CD4-positive, alpha-beta T cell treated with Interleukin-12 subunit alpha and Interleukin-12 subunit beta, for 1 hour (primary cell): ENCODE measurements around the gene KRT86.
"Not testable (repeated sequence)": the region's sequence is repeated elsewhere in the genome, so short reads cannot be mapped to it uniquely, and the experiment has no call there.

Source experiments
- DNase-seq: peaks from one replicate; pipeline ENCODE4 v3.0.0-alpha.2; 2020

The KRT86 gene

DNA sequence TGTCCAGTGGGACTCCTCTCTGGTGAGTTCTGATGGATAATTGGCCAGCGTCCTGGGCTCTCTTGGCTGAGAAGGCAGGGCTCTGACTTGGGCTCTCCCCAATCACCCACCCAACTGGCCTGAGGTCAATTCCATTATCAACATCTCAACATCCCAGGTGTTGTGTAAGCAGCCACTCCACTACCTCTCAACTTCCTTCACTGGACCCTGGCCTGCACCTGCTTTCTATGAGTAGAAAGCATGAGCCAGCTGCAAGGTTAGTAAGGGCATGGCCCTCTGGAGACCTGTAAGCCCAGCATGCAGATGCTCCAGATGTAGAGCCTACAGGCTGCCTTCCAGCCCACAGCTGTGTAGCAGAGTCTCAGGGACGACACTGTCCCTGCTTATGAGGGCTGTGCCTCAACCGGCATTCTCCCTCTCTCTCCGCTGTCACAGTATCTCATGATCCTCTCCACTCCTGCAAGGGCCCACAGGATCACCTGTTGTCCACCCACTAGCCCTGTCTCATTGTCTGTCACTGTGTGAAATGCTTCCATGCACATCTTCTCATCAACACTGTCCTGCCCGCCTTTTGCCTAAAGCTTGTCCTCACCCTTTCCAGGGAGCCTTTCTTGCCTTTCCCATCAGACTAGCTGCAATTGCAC, 22.2 kb downstream of the KRT86 start:
- no peak for DNase-seq

DNA sequence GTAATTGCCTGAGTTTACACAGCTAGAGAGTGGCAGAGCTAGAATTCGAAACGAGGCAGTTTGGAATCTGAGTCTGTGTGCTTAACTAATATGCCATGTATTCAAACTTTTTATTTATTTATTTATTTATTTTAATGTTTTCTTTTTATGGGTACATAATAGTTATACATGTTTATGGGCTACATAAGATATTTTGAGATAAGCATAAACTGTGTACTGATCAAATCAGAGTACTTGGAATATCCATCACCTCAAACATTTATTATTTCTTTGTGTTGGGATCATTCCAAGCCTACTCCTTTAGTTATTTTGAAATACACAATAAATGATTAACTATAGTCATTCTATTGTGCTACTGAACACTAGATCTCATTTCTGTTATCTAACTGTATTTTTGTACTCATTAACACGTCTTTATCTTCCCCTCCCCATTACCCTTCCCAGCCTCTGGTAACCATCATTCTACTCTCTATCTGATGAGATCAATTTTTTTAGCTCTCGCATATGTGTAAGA, 24.3 kb downstream of the KRT86 start:
- DNase-seq, result no peak

DNA sequence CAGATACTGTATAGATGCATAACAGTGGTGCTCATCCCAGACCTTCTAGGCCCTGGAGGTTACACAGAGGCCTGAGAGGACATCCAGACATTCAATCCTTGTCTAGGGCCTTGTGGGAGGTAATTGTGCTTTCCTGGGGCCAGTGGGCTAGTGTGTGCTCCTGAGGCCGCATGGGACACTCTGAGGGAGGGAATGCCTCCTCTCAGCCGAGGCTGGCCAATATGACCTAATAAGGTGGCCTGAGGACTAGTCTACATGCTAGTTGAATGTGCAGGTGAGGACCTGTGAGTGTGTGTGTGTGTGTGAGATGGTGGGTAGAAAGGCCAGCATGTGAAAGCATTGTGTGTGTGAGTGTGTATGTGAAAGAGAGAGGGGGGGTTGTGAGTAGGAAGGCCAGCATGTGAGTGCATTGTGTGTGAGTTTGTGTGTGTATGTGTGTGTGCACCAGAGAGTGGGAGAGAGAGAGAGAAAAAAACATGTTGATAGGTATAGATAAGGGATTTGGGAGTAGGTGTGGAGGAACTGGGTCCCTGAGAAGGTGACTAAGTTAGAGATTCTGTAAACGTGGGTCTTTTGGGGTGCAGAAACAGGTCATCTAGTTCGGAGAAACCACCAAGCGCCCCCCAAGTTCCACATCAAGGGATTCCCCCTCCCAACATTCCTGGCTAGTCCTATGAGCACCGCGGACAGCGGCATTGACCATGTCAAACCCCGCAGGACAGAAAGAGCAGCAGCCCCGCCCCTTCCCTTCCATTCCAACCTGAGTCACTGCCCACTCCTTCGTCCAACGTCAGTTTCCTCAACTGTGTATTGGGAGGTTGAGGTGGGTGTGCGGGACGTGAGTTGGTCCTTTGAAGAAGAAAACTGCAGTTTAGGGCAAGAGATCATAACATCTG, 26.6 kb downstream of the KRT86 start:
- no peak for DNase-seq

DNA sequence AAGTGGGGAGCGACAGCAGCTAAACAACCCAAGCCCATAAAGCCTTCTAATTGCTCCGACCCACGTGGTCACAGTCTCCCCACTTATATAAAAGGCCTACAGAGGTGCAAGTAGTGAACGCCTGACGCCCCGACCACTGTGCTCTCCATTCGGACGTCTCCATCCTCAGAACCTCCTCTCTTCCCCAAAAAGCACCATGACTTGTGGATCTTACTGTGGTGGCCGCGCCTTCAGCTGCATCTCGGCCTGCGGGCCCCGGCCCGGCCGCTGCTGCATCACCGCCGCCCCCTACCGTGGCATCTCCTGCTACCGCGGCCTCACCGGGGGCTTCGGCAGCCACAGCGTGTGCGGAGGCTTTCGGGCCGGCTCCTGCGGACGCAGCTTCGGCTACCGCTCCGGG, 27.3 kb downstream of the KRT86 start:
- DNase-seq, result not testable (repeated sequence)

DNA sequence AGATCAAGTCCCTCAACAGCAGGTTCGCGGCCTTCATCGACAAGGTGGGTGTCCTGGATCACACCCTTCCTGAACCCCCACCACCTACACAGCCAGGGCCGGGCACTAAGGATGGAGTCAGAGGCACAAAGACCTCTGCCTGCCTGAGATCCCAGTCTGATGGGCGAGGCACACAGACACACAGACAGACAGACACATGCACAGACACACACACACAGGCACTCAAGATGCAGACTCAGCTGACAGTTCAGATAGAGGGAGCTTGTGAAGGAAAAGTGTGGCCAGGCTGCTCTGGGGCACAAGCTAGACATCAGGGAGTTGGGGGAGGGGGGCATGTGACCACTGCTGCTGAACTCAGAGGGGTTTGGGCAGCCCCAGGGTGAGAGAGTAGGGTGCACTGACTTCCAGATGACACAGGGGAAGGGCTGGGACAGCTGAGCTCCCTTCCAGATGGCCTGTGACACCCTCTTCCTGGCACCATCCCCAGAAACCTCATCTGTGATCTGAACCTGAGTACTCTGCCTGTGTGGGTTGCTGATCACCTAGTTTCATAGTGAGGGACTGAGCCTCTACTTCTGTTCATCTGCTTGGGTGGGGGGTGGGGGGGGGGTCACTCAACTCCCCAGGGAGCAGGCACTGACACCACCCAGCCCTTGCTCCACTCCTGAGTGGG, 27.9 kb downstream of the KRT86 start:
- DNase-seq, result not testable (repeated sequence)

DNA sequence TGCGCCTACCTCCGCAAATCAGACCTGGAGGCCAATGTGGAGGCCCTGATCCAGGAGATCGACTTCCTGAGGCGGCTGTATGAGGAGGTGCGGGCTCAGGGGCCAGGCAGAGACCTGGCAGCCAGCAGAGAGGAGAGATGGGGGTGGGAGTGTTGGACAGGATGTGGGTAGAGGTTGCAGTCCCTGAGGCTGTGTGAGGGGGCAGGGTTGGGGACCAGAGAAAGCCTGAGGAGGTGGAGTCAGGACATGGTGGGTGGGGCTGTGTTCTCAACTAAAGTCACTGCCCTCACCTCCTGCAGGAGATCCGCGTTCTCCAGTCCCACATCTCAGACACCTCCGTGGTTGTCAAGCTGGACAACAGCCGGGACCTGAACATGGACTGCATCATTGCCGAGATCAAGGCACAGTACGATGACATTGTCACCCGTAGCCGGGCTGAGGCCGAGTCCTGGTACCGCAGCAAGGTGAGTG, 30.5 kb downstream of the KRT86 start:
- peak; percentile 7 for DNase-seq

DNA sequence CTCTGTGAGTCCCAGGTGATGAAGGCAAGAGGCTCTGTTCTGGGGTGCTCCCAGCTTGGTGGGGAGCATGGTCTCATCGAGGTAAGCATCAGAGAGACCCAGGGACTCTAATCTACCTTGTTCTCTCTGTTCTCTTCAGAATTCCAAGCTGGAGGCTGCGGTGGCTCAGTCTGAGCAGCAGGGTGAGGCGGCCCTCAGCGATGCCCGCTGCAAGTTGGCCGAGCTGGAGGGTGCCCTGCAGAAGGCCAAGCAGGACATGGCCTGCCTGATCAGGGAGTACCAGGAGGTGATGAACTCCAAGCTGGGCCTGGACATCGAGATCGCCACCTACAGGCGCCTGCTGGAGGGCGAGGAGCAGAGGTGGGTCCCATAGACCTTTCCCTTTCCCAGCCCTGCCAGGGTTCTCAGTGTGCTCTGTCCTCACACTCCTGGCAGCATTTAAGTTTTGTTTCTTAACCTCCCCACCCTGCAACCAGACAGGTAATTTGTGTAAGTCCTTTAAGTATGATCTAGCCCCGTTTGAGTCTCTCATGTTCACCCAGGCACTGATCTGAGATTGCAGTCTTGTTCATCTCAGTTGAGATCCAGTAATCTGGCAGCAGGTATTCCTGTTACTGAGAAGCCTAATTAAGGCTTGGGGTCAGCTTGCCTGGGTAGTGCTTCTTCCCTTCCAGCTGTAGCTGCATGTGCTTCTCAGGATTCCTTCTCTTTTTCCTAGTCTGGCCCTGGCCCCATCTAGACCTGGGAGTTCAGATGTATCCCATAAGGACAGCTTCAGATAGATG, 31.7 kb downstream of the KRT86 start:
- DNase-seq, result no peak

DNA sequence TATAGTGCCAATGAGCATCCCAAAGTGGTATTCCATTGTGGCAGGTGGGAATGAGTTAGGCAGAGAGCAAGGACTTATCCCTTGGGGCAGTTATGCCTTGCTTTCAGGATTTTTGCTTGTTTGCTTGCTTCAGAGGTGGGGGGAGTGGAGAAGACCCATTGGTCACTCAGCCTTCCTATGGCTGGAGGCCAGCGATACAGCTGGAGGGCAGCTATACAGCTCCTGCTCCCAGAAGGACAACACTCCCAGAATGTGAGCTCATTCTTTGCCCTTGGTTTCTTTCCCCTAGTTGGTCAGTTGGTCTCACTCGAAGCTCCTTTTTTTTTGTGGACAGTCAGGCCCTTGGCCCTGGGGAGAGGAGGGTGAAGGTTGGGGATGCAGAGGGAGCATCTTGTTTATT, 32.3 kb downstream of the KRT86 start:
- DNase-seq, result no peak

DNA sequence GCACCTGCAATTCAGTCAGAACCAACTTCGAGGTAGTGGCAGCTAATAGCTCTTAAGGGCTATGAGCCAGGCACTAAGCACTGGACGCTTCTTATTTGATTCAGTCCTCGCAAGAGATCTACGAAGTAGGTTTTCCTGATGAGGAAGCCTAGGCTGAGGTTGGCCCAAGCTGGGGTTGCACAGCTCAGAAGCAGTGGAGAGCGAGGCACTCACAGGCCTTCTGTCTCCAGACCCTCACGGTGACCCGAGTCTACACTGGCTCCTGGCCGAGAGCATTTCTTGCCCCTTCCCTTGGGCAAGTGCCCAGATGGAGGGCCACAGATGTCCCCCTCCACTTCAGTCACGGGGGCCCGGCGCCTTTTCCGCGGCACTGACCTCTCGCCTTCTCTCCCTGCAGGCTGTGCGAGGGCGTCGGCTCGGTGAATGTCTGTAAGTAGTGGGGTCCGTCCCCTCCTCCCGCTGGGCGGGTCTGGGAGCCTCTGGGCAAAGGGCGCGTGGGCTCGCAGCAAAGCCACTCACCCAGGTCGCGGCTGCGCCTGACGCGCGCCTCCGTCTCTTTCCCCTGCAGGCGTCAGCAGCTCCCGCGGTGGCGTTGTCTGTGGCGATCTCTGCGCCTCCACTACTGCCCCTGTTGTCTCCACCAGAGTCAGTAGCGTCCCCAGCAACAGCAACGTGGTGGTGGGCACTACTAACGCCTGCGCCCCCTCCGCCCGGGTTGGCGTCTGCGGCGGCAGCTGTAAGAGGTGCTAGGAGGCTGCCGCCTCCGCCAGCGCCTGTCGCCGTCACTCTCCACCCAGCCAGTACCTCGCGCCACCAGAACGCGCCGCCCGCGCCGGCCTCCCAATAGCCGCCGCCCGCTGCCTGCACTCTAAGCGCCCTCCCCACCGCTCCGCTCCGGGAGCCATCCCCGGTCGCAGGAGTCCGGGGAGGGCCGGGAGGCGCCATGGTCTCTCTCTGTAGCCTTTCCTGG, 33.7 kb downstream of the KRT86 start:
- peak; percentile 14 for DNase-seq

DNA sequence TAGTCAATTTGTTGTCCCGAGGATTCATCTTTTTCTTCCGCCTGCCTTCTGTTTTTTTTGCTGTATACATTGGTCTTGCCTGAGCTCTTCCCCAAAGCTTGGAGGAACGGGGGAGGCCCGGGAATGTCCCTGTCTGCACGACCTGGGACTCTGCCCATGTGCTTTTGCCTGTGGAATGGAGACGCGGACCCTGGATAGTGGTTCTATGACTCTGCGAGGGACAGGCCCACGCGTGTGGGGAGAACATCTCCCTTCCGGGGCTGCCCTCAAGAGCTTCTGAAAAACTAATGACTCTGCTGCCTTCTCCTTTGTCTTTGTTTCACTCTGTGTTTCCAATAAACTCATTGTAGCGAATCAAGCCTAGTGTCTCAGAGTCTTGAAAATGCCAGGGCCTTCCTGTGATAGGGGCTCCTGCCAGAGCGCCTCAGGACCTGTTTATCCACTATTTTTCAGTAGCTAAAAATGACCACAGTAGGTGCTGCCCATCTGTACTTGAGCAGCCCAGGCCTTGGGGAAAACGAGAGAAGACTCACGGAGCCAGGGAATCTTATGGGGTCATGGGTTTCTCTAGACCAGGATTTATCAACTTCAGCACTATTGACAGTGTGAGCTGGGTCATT, 34.5 kb downstream of the KRT86 start:
- no peak for DNase-seq

DNA sequence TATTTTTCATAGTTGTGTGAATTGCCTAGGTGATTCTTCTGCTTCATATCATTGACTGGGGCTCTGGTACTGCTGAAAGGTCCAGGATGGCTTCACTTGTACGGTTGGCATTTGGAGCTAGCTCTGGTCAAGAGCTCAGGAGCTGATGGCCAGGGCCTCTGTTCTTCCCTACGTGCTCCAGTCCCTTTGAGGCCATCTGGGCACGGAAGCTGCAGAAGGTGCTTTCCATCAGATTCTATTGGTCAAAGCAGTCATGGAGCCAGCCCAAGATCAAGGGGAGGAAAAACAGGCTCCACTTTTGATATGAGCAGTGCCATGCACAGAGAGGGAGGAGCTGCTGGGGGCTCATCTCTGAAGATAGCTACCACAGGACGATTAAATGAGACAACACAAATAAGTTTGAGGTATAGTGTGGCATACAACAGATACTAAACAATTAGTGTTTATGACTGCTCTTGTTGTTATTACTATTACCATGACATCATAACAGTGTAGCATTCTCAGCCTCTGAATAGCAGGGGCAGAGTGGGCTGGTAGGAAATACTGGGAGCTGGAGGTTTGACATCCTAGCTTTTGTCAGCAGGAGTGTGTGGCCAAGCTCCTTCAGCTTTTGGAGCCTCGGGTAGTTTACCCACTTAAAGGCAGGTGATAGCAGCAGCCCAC, 36.3 kb downstream of the KRT86 start:
- DNase-seq, result no peak

DNA sequence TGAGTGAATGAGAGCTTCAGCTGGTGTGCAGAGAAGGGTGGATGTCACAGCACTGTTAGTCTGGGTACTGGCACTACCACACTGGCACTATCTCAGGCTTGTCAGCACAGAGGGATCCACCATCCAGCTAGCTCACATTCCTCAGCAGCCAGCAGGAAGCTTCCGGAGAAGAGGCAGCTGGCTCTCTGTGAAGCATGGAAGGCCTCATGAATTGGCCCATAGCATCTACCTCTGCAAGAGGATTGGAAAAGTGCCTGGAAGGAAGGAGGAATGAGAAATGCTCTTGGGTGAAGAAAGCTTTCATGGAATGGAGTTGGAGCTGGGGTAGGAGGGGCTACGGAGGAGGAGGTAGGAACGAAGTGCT, 36.8 kb downstream of the KRT86 start:
- DNase-seq, result no peak

DNA sequence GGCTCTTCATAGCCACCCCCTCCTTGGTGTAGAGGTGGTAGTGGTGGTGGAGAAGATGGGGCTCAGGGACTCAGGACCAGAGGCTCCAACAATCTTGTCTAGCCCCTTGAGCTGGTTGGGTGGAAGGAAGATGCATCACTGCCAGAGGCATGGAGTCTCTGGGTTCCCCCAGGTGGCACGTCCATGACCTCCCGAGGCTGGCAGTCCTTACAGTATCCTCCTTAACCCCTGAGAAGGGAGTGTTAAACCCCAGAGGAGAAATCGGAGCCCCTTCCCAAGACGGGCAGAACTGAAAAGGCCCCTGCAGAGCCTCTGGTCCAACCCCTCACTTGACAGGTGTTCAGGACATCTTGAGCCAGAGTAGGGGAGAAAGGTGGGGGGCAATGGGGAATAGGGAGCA, 37.6 kb downstream of the KRT86 start:
- DNase-seq, result no peak

DNA sequence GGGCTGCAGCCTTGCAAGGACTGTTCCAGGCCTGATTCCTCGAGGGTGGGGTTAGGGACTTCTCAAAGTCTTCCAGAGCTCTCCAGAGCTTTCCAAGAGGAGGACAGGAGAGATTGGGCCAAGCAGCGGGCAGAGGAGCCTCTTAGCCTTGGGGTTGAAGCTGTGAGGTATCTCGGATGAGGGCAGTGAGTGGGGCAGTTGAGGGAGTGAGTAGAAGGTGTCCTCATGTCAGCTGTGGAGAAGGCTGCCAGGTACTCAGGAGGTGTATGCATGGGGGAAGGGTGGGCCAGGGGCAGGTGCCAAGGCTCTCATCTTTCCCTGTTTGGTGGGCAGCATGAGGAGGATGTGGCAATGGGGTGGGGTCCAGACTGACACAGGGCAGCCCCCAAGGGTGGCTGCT, 39.0 kb downstream of the KRT86 start:
- DNase-seq, result no peak

DNA sequence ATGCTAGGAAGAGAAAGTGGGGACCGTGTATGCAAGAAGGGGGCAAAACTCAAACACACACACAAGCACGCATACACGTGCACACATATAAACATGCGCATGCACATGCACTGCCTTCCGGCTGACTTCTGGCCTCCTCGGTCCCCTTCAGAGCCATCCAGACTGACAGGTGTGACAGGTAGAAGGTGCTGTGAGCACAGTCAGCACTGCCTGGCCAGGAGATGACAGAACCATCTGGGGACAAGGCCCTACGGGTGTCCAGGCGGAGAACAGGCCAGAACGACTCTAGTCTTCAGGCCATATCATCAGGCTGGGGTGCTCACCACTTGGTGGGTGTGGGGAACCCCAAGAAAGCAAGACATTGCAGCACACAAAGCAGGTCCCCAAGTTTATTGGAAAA, 39.5 kb downstream of the KRT86 start:
- no peak for DNase-seq

DNA sequence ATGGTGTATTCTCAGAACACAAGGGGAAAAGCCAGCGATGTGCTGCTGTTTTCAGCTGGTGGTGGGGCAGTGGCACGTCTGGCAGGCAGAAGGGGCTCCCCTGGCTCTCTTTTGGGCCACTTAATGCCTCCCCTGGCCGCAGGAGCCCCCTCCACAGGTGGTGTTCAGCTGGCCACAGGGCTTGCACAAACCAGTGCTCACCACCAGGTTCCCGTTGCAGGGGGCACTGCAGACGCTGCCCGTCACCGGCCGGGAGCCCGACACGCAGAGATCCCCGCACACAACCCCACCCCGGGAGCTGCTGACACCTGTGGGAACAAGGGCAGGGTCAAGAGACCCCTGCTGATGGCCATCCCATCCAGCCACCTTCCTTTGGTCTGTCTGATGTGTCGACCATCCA, 40.1 kb downstream of the KRT86 start:
- DNase-seq, result no peak

DNA sequence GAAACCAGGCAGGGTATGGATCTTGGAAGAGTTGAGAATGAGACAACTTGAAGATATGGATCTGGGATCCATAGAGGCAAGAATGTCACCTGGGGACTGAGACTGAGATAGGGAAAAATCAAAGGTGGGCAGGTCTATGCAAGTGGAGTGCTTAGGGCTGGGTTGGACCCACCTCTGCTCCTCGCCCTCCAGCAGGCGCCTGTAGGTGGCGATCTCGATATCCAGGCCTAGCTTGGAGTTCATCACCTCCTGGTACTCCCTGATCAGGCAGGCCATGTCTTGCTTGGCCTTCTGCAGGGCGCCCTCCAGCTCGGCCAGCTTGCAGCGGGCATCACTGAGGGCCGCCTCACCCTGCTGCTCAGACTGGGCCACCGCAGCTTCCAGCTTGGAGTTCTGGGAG, 41.3 kb downstream of the KRT86 start:
- DNase-seq, result not testable (repeated sequence)

DNA sequence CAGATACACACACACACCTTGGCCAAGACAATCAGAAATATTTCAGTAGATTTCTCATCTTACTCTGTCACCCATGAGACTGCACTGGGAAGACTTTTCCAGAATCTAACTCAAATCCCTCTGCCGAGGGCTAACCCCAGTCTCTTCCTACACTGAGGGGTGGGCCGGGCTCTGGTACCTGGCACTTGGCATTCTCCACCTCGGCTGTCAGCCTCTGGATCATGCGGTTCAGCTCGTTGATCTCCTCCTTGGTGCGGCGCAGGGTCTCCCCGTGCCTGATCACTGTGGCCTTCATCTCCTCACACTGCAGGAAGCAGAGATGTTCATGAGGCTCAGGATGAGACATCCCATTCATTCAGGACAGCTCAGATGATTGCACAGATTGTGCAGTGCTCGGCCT, 41.8 kb downstream of the KRT86 start:
- no peak for DNase-seq

DNA sequence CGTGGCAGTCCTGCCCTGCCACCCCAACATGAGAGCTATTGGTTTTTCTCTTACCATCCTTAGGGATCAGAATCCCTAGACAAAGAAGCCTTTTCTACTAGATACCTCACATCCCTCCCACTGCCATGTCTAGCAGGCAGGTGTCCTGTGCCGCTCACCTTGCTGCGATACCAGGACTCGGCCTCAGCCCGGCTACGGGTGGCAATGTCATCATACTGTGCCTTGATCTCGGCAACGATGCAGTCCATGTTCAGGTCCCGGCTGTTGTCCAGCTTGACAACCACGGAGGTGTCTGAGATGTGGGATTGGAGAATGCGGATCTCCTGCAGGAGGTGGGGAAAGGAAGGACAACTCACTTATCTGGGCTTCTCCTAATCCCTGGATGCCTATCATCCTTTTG, 42.3 kb downstream of the KRT86 start:
- DNase-seq, result no peak

DNA sequence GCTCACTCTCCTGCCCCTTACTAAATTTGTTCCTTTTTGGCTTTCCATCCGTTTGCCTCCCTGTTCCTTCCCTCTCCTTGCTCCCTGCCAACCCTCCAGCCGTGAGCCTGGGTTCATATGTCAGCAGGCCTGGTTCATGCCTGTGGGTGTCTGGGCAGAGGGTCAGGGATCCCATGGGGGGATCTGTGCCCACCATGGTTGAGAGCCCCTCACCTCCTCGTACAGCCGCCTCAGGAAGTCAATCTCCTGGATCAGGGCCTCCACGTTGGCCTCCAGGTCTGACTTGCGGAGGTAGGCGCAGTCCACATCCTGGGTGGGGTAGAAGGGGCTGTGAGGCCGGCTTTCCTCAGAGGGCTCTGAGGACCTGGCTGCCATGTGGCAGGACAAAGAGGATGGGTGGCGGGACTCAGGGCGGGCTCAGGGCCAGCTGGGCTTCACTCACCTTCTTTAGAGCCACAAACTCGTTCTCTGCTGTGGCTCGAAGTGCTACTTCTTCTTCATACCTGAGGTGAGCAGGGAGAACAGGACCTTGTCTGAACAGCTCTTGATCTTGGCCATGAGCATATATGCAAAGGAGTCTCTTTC, 43.1 kb downstream of the KRT86 start:
- no peak for DNase-seq
